Right lobe of liver (tissue), 6 donors: ENCODE data around the gene RAN. TPM values are rescaled to one million over a fixed set of nuclear protein-coding genes. Genes with fewer than 3 reads are reported as not detected.

Experiments
- ATAC-seq, 4 donors: fragments of 200-7000 bp; cut with Tn5 transposase; one replicate each; pipeline ENCODE4 v1.9.1; 2020; ENCODE audit warnings: mild to moderate bottlenecking in 4 of 4, moderate library complexity in 4 of 4
- DNase-seq, 3 donors: peaks; one replicate each; pipeline ENCODE4 v3.0.0-alpha.2; 2020
- H3K27ac ChIP-seq, 3 donors: fragments of 200-600 bp; one replicate each; pipeline ENCODE4 v1.8.0; 2022
- H3K27me3 ChIP-seq, 2 donors: fragments of 200-600 bp; one replicate each; pipeline ENCODE4 v1.8.0; 2022
- H3K36me3 ChIP-seq, 4 donors: fragments of 200-600 bp; sonication (generic) in 1 of 4; one replicate each; pipeline versions ENCODE4 v1.5.1 to v1.8.0; 2017 to 2022; ENCODE audit warnings: control low read depth in 1 of 4
- H3K4me1 ChIP-seq, 4 donors: fragments of 200-600 bp; sonication (generic) in 1 of 4; one replicate each; pipeline versions ENCODE4 v1.5.1 to v1.8.0; 2017 to 2022; ENCODE audit warnings: control low read depth in 1 of 4
- H3K4me3 ChIP-seq, 3 donors: fragments of 200-600 bp; one replicate each; pipeline ENCODE4 v1.8.0; 2022
- H3K9me3 ChIP-seq, 4 donors: fragments of 200-600 bp; sonication (generic) in 1 of 4; one replicate each; pipeline versions ENCODE4 v1.5.1 to v1.8.0; 2017 to 2022; ENCODE audit warnings: control low read depth in 1 of 4
- CTCF ChIP-seq, 4 donors: fragments of 200-600 bp in 3 of 4; fragments of 450-650 bp in 1 of 4; IDR thresholded peaks; one replicate each; pipeline versions ENCODE4 v1.5.1 to v1.8.0; 2016 to 2022; ENCODE audit warnings: antibody characterized with exemption in 4 of 4, mild to moderate bottlenecking in 2 of 4
- POLR2A ChIP-seq: fragments of 450-650 bp; IDR thresholded peaks from one replicate; pipeline ENCODE4 v1.6.1; 2017; ENCODE audit warnings: antibody characterized with exemption, mild to moderate bottlenecking
- WGBS: methylation state at CpG from one replicate; pipeline ENCODE4 v1.1.6; 2018; ENCODE audit warnings: low coverage, low lambda C conversion rate; ENCODE audit not compliant: insufficient coverage; ENCODE audit errors: missing lambda C conversion rate; 5-methylcytosine and 5-hydroxymethylcytosine counted together
- intact Hi-C, 2 donors: fragments of 100-400 bp; cut with DNase I; formaldehyde crosslinking; loops; one replicate each; pipeline versions ENCODE4 v1.11.2 to v1.14.1; 2022
- small RNA-seq, 2 experiments: library from RNA; depleted of rRNA; stranded (forward); fragments of <200 nt; gene quantifications; one replicate each; pipeline ENCODE3, GENCODE V24; 2016
- total RNA-seq, 6 experiments: library from RNA; depleted of rRNA in 2 of 6; stranded (reverse); fragments of >200 nt in 2 of 6; fragmentation: NEBNext Ultra II Directional in 3 of 6; extraction: Animal tissue kit (Norgen Biotek cat#: 25700) in 3 of 6; gene quantifications; one replicate each; pipeline versions ENCODE4 v1.1.0 to v1.2.4, GENCODE V29; 2016 to 2023
- donor health status: DM: no; HTN: yes; CAD: no.
- donor health status: DM: no; HTN: no; CAD: no.
- donor health status: DM: no; HTN: no; CAD: no.
- donor health status: DM: no; HTN: yes; CAD: no.
- donor health status: DM: no; HTN: yes; CAD: no.

Gene RAN
- total RNA-seq, 6 experiments from 2014 or later = 136 to 220 (median 147) TPM

- intact Hi-C loops = no loop called here
- Histone ChIP-seq H3K27ac (no peak overlapping the region), H3K36me3 (no peaks in the 10 kb centered on the region), H3K27me3 (no peaks in the 10 kb centered on the region), H3K4me3 (no peak overlapping the region), H3K4me1 (no peaks in the 10 kb centered on the region), H3K9me3 (no peaks in the 10 kb centered on the region)
- ATAC-seq (no peak), DNase-seq (no peak)
- no peak for TF ChIP-seq POLR2A
- TF ChIP-seq CTCF (IDR thresholded peaks at IDR 0.05) = no peak
- 75% methylated on average over 7 of the region's 7 CpGs for WGBS
These were observed 53.8 kb downstream of the RAN start for GRCh38 chr12:130925666-130926015.

Small RNA genes lying within 50 kb of the gene (small RNA-seq; reads per million reads assigned to genes)
- gene RF00019 = 0 reads per million in 2 experiments
- 0 reads per million in 2 experiments for gene RNU6-1077P

Other genes with a start within 250 kb of the RAN start
- gene RIMBP2, start 155.8 kb upstream of the RAN start, total RNA-seq = under 1 TPM in 2 of 6 experiments, not detected in 4; 0.04 to 0.19 TPM
- 10 to 100 TPM in 1 of 6 experiments, 1 to 10 TPM in 5; 5.3 to 11.8 (median 7.2) TPM for gene STX2, start 32.8 kb upstream of the RAN start, total RNA-seq
- 10 to 100 TPM in 4 of 6 experiments, 1 to 10 TPM in 2; 4.7 to 17.0 (median 10.9) TPM for gene ADGRD1, start 81.8 kb downstream of the RAN start, total RNA-seq